ENCODE results near the gene OR7E24.

DNA sequence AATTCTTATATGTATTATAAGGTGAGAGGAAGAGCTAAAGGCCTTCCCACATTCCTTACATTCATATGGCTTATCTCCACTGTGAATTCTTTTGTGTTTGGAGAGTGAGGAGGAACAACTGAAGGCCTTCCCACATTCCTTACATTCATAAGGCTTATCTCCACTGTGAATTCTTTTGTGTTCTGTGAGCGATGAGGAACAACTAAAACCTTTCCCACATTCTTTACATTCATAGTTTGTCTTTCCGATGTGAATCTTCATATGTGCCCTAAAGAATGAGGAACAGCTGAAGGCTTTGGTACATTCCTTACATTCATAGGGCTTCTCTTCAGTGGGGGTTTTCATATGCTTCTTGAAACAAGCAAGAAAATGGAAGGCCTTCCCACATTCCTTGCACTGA, 45.6 kb downstream of the OR7E24 start:
- TF ChIP-seq, protein P1, sequence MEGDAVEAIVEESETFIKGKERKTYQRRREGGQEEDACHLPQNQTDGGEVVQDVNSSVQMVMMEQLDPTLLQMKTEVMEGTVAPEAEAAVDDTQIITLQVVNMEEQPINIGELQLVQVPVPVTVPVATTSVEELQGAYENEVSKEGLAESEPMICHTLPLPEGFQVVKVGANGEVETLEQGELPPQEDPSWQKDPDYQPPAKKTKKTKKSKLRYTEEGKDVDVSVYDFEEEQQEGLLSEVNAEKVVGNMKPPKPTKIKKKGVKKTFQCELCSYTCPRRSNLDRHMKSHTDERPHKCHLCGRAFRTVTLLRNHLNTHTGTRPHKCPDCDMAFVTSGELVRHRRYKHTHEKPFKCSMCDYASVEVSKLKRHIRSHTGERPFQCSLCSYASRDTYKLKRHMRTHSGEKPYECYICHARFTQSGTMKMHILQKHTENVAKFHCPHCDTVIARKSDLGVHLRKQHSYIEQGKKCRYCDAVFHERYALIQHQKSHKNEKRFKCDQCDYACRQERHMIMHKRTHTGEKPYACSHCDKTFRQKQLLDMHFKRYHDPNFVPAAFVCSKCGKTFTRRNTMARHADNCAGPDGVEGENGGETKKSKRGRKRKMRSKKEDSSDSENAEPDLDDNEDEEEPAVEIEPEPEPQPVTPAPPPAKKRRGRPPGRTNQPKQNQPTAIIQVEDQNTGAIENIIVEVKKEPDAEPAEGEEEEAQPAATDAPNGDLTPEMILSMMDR (IDR thresholded peaks at IDR 0.05), result no peak
- TF ChIP-seq POLR2A (IDR thresholded peaks at IDR 0.05) (no peak), POLR2AphosphoS5 (IDR thresholded peaks at IDR 0.05) (no peak)

Data from prostate gland (tissue), 2 donors.